Heart left ventricle (tissue), 16 donors: Measurements from ENCODE around the gene OXA1L. TPM values are rescaled to one million over a fixed set of nuclear protein-coding genes. Genes with fewer than 3 reads are reported as not detected.
"Not testable (repeated sequence)": the region's sequence is repeated elsewhere in the genome, so short reads cannot be mapped to it uniquely, and the experiment has no call there.

Experiments used
- ATAC-seq, 4 donors: fragments of 200-7000 bp; cut with Tn5 transposase; one replicate each; pipeline ENCODE4 v1.9.1; 2020 to 2022; ENCODE audit warnings: moderate library complexity in 4 of 4, mild to moderate bottlenecking in 3 of 4, moderate number of reproducible peaks in 1 of 4
- DNase-seq, 5 donors: peaks; one replicate each; pipeline ENCODE4 v3.0.0-alpha.2; 2020
- H3K27ac ChIP-seq, 12 donors: fragments of 200-600 bp; sonication (generic) in 4 of 12; one replicate each; pipeline versions ENCODE4 v1.5.0 to v1.8.0; 2016 to 2022; ENCODE audit warnings: mild to moderate bottlenecking in 2 of 12
- H3K27me3 ChIP-seq, 9 donors: fragments of 200-600 bp; sonication (generic) in 2 of 9; one replicate each; pipeline versions ENCODE4 v1.5.1 to v1.8.0; 2016 to 2022; ENCODE audit warnings: mild to moderate bottlenecking in 3 of 9
- H3K36me3 ChIP-seq, 9 donors: fragments of 200-600 bp; sonication (generic) in 2 of 9; one replicate each; pipeline versions ENCODE4 v1.5.0 to v1.8.0; 2018 to 2022; ENCODE audit warnings: mild to moderate bottlenecking in 2 of 9
- H3K4me1 ChIP-seq, 12 donors: fragments of 200-600 bp; sonication (generic) in 4 of 12; one replicate each; pipeline versions ENCODE4 v1.5.0 to v1.8.0; 2016 to 2022; ENCODE audit warnings: mild to moderate bottlenecking in 3 of 12
- H3K4me3 ChIP-seq, 12 donors: fragments of 200-600 bp; sonication (generic) in 4 of 12; one replicate each; pipeline versions ENCODE4 v1.5.0 to v1.8.0; 2017 to 2022; ENCODE audit warnings: mild to moderate bottlenecking in 9 of 12, moderate library complexity in 4 of 12
- H3K9me3 ChIP-seq, 12 donors: fragments of 200-600 bp; sonication (generic) in 4 of 12; one replicate each; pipeline versions ENCODE4 v1.5.0 to v1.8.0; 2016 to 2022; ENCODE audit warnings: mild to moderate bottlenecking in 1 of 12
- POLR2A ChIP-seq, 2 donors: fragments of 450-650 bp; IDR thresholded peaks; one replicate each; pipeline ENCODE4 v1.6.1; 2017; ENCODE audit warnings: antibody characterized with exemption in 2 of 2, mild to moderate bottlenecking in 2 of 2, moderate library complexity in 2 of 2
- WGBS, 4 donors: extraction: QIAGEN DNeasy Blood & Tissue Kit in 2 of 4; methylation state at CpG; one replicate each; pipeline versions ENCODE4 v1.1.5 to v1.1.7; 2013 to 2018; 5-methylcytosine and 5-hydroxymethylcytosine counted together
- intact Hi-C, 10 donors: fragments of 100-400 bp; cut with DNase I; formaldehyde crosslinking; loops; one replicate each; pipeline versions ENCODE4 v1.11.1 to v1.14.2; 2022
- polyA plus RNA-seq, 2 donors: library from polyadenylated mRNA; stranded (reverse); fragments of 200-250 nt; gene quantifications; one replicate each; pipeline ENCODE4 v1.2.3, GENCODE V29; 2013
- total RNA-seq, 9 donors: library from RNA; depleted of rRNA in 2 of 9; stranded (reverse); fragments of >200 nt in 2 of 9; fragmentation: NEBNext Ultra II Directional in 3 of 9; extraction: Animal tissue kit (Norgen Biotek cat#: 25700) in 3 of 9; gene quantifications; one replicate each; pipeline versions ENCODE4 v1.1.0 to v1.2.4, GENCODE V29; 2016 to 2023
- TF ChIP-seq, protein P1 (sequence below), 12 donors: fragments of 200-600 bp; sonication (generic) in 4 of 12; IDR thresholded peaks; one replicate each; pipeline versions ENCODE4 v1.5.0 to v1.8.0; 2018 to 2022; ENCODE audit warnings: antibody characterized with exemption in 12 of 12, mild to moderate bottlenecking in 5 of 12
- donor health status: ischemic (EF 13 %, LVEDD 7.1; RV severe dilation, severe dysfunction).
- donor health status: healthy with polysubstance abuse.
- donor health status: DM: no; HTN: yes; CAD: no.
- donor health status: DM: no; HTN: no; CAD: no.
- donor health status: ischemic (EF 25% LVEDD 6.9; RV normal size, moderate dysfunction).
- donor health status: ischemic (EF 25% LVEDD 5.7; RV mildly dilated, moderate dysfunction).
- donor health status: healthy.
- donor health status: DM: yes; HTN: yes; CAD: no.
- donor health status: ischemic (EF 35%, LVEDD 5.7; RV mildly dilated, moderate dysfunction).
- donor health status: nonischemic (EF 11% LVEDD 7.7; RV severe dilation, severe dysfunction).
- donor health status: DM: yes; HTN: yes; CAD: no.
- donor health status: PGD.
- donor health status: ischemic (EF 29% LVEDD 5.4; RV normal size, mild dysfunction).
- donor health status: nonischemic (EF 23%, LVEDD 6.1; RV moderate dilation, normal function).

Gene OXA1L
- total and polyA plus RNA-seq, 11 donors, result 91.5 to 205 (median 143) TPM

DNA sequence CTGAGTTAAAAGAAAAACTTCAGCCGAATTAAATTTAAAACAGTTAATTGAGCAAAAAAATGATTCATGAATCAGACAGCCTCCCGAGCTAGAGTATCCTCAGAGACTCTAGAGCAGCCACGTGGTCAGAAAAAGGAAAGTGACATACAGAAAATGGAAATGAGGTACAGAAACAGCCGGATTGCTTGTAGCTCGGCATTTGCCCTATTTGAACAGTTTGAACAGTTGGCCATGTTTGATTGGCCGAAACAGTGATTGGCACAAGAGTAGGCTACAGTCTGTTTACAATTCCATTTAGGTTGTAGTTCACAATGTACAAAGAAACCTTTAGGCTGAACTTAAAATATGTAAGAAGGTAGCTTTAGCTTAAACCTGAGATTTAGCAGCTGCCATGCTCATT, 12.9 kb upstream of the OXA1L start:
- H3K27ac ChIP-seq, result no peak overlapping the region
- no peaks in the 10 kb centered on the region for H3K36me3 ChIP-seq
- no peaks in the 10 kb centered on the region for H3K27me3 ChIP-seq
- H3K4me3 ChIP-seq, result no peak overlapping the region
- peaks cover 0 to 10% (median 0%) of the 10 kb centered on the region in 12 donors for H3K4me1 ChIP-seq
- H3K9me3 ChIP-seq, result no peaks in the 10 kb centered on the region
- DNase-seq (no peak), ATAC-seq (no peak)
- TF ChIP-seq POLR2A (IDR thresholded peaks at IDR 0.05), result no peak
- TF ChIP-seq, protein P1, sequence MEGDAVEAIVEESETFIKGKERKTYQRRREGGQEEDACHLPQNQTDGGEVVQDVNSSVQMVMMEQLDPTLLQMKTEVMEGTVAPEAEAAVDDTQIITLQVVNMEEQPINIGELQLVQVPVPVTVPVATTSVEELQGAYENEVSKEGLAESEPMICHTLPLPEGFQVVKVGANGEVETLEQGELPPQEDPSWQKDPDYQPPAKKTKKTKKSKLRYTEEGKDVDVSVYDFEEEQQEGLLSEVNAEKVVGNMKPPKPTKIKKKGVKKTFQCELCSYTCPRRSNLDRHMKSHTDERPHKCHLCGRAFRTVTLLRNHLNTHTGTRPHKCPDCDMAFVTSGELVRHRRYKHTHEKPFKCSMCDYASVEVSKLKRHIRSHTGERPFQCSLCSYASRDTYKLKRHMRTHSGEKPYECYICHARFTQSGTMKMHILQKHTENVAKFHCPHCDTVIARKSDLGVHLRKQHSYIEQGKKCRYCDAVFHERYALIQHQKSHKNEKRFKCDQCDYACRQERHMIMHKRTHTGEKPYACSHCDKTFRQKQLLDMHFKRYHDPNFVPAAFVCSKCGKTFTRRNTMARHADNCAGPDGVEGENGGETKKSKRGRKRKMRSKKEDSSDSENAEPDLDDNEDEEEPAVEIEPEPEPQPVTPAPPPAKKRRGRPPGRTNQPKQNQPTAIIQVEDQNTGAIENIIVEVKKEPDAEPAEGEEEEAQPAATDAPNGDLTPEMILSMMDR (IDR thresholded peaks at IDR 0.05), result no peak
- 76 to 79% (median 77%) methylated on average over 6 of the region's 6 CpGs for WGBS, 4 donors
- intact Hi-C loops, result no loop called here

DNA sequence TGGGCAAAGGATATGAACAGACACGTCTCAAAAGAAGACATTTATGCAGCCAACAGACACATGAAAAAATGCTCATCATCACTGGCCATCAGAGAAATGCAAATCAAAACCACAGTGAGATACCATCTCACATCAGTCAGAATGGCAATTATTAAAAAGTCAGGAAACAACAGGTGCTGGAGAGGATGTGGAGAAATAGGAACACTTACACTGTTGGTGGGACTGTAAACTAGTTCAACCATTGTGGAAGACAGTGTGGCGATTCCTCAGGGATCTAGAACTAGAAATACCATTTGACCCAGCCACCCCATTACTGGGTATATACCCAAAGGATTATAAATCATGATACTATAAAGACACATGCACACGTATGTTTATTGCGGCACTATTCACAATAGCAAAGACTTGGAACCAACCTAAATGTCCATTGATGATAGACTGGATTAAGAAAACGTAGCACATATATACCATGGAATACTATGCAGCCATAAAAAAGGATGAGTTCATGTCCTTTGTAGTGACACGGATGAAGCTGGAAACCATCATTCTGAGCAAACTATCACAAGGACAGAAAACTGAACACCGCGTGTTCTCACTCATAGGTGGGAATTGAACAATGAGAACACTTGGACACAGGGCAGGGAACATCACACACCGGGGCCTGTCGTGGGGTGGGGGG, 8.4 kb upstream of the OXA1L start:
- H3K27me3 ChIP-seq, DNase-seq, H3K36me3 ChIP-seq, intact Hi-C loops, H3K4me1 ChIP-seq, H3K27ac ChIP-seq, ATAC-seq, H3K4me3 ChIP-seq: not testable (repeated sequence)
- H3K9me3 ChIP-seq, result peaks cover 0 to 20% (median 3%) of the 10 kb centered on the region in 12 donors
- 87 to 93% (median 91%) methylated on average over 9 to 10 of the region's 10 CpGs for WGBS, 4 donors

DNA sequence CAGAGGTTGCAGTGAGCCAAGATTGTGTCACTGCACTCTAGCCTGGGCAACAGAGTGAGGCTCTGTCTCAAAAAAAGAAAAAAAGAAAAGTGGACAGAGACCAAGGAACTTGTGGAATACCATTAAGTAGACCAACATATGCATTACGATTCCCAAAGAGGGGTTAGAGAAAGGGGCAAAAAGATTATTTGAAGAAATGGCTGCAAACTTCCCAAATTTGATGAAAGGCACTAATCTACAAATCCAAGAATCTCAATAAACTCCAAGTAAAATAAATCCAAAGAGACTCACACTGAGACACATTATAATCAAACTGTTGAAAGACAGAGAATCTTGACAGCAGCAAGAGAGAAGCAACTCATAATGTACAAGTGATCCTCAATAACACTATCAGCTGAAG, 4.8 kb upstream of the OXA1L start:
- H3K4me3 ChIP-seq, result no peak overlapping the region
- H3K27ac ChIP-seq, result no peak overlapping the region
- H3K4me1 ChIP-seq, result peaks cover 0 to 20% (median 8%) of the 10 kb centered on the region in 12 donors
- DNase-seq (no peak), ATAC-seq (no peak)
- H3K27me3 ChIP-seq, result no peaks in the 10 kb centered on the region
- H3K36me3 ChIP-seq, result peaks cover 0 to 6% (median 0%) of the 10 kb centered on the region in 9 donors
- TF ChIP-seq POLR2A (IDR thresholded peaks at IDR 0.05), result no peak
- TF ChIP-seq, protein P1 (IDR thresholded peaks at IDR 0.05), result no peak
- intact Hi-C loops, result loop anchor here in 2 of 10 donors (10.0 kb wide), 2 partner anchors 167 to 187 kb away; partner anchors contain the start of gene ABHD4 (in 1 of the 2)
- WGBS, 4 donors, result 92 to 98% (median 95%) methylated on average over 1 of the region's 1 CpG
- H3K9me3 ChIP-seq, result peaks cover 0 to 20% (median 3%) of the 10 kb centered on the region in 12 donors

DNA sequence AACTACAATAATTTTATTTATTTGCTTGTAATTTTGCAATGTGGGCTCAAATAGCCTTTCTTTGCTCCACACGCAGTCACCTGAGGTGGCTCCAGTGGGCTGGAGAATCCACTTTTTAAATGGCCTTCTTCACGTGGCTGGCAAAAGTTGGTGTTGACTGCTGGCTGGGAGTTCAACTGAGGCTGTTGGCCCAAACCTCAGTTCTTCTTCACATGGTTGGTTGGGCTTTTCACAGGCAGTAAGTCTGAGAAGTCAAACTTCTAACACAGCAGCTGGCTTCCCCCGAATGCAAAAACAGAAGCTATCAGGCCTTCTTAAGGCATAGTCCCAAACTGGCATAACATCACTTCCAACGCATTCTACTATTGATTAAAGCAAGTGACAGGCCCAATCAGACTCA, 2.1 kb upstream of the OXA1L start:
- ATAC-seq (no peak), DNase-seq (no peak)
- H3K4me3 ChIP-seq, result no peak overlapping the region
- no peaks in the 10 kb centered on the region for H3K27me3 ChIP-seq
- H3K36me3 ChIP-seq, result peaks cover 0 to 22% (median 15%) of the 10 kb centered on the region in 9 donors
- no peak overlapping the region for H3K27ac ChIP-seq
- peaks cover 0 to 20% (median 3%) of the 10 kb centered on the region in 12 donors for H3K9me3 ChIP-seq
- intact Hi-C loops, result loop anchor here in 2 of 10 donors (10.0 kb wide), 2 partner anchors 170 to 190 kb away; partner anchors contain the start of gene ABHD4 (in 1 of the 2)
- TF ChIP-seq, protein P1 (IDR thresholded peaks at IDR 0.05), result no peak
- no peak for TF ChIP-seq POLR2A (IDR thresholded peaks at IDR 0.05)
- 57 to 71% (median 66%) methylated on average over 4 of the region's 4 CpGs for WGBS, 4 donors
- peaks cover 0 to 34% (median 23%) of the 10 kb centered on the region in 12 donors for H3K4me1 ChIP-seq
